Endothelial cell of umbilical vein (primary cell): ENCODE data around the gene CNTNAP2. TPM values are rescaled to one million over a fixed set of nuclear protein-coding genes. Genes with fewer than 3 reads are reported as not detected.

ENCODE experiments used
- BruUV-seq: library from RNA; stranded (reverse); fragments of 400-500 nt; replicated peaks from 2 replicates; lab custom pipeline; 2021; lab: Mats Ljungman, UMichigan
- CTCF ChIA-PET: fragments of 300-600, 350-600 bp; sonication (Branson Sonifier 250); formaldehyde crosslinking; loops from one replicate; lab custom pipeline; 2021; ENCODE audit warnings: antibody characterized with exemption, inconsistent platforms; lab: Charles Lee
- POLR2A ChIA-PET: fragments of 300-600, 350-600 bp; sonication (Branson Sonifier 250); formaldehyde crosslinking; loops from one replicate; lab custom pipeline; 2021; ENCODE audit warnings: antibody characterized with exemption, inconsistent platforms; lab: Charles Lee
- DNase-seq: peaks from one replicate; pipeline ENCODE4 v3.0.0-alpha.2; 2011; ENCODE audit warnings: low read depth, low spot score
- FAIRE-seq: peaks from 2 replicates; lab custom pipeline; 2011; peaks lifted over from hg19 to GRCh38; lab: Jason Lieb, UNC
- H2AFZ ChIP-seq: 2 replicates; pipeline ENCODE4 v1.6.0; 2012; ENCODE audit warnings: low read depth, low read length, control low read depth, inconsistent platforms
- H3K27ac ChIP-seq: 2 replicates; pipeline ENCODE4 v1.5.1; 2011; ENCODE audit warnings: low read depth, mild to moderate bottlenecking, control low read depth, low read length, moderate library complexity; ENCODE audit not compliant: insufficient read depth
- H3K27me3 ChIP-seq, 2 experiments: 2 replicates each; pipeline versions ENCODE4 v1.6.0 to v1.6.1; 2011; ENCODE audit warnings: low read length in 2 of 2, mixed read lengths in 1 of 2; ENCODE audit not compliant: control insufficient read depth in 2 of 2, insufficient read depth in 2 of 2
- H3K36me3 ChIP-seq, 2 experiments: 2 replicates in 1 of 2; 3 replicates in 1 of 2; pipeline ENCODE4 v1.5.1; 2011; ENCODE audit warnings: low read length in 2 of 2, mild to moderate bottlenecking in 1 of 2, moderate library complexity in 1 of 2; ENCODE audit not compliant: control insufficient read depth in 2 of 2, insufficient read depth in 2 of 2; ENCODE audit errors: extremely low read depth in 1 of 2
- H3K4me1 ChIP-seq: 3 replicates; pipeline ENCODE4 v1.5.1; 2011; ENCODE audit warnings: mild to moderate bottlenecking, low read length; ENCODE audit not compliant: control insufficient read depth, insufficient read depth; ENCODE audit errors: extremely low read depth
- H3K4me2 ChIP-seq: 2 replicates; pipeline ENCODE4 v1.6.1; 2011; ENCODE audit warnings: low read length, control low read depth, mixed read lengths; ENCODE audit not compliant: insufficient read depth
- H3K4me3 ChIP-seq, 3 experiments: fragments of 200-600 bp in 1 of 3; sonication (generic), shearing (Covaris generic) in 1 of 3; replicated peaks in 1 of 3; 2 replicates each; pipeline ENCODE4 v1.5.1; 2011 to 2016; ENCODE audit warnings: control low read depth in 3 of 3, low read length in 3 of 3, mild to moderate bottlenecking in 2 of 3, inconsistent platforms in 1 of 3, low read depth in 1 of 3, moderate library complexity in 1 of 3; ENCODE audit not compliant: insufficient read depth in 1 of 3
- H3K79me2 ChIP-seq: 2 replicates; pipeline ENCODE4 v1.6.0; 2012; ENCODE audit warnings: low read length, inconsistent platforms; ENCODE audit not compliant: control insufficient read depth, insufficient read depth
- H3K9ac ChIP-seq: replicated peaks from 2 replicates; pipeline ENCODE3; 2011; ENCODE audit warnings: low read length, control low read depth; ENCODE audit not compliant: insufficient read depth; ENCODE audit errors: extremely low read depth
- H3K9me1 ChIP-seq: replicated peaks from 3 replicates; pipeline ENCODE4 v1.6.0; 2011; ENCODE audit warnings: mild to moderate bottlenecking, low read length; ENCODE audit not compliant: control insufficient read depth, insufficient read depth; ENCODE audit errors: extremely low read depth
- H3K9me3 ChIP-seq: replicated peaks from 2 replicates; pipeline ENCODE4 v1.5.1; 2012; ENCODE audit warnings: low read length, inconsistent platforms; ENCODE audit not compliant: control insufficient read depth, insufficient read depth
- H4K20me1 ChIP-seq: replicated peaks from 2 replicates; pipeline ENCODE3; 2011; ENCODE audit warnings: mild to moderate bottlenecking, low read length; ENCODE audit not compliant: control insufficient read depth, insufficient read depth; ENCODE audit errors: extremely low read depth
- CTCF ChIP-seq, 2 donors: IDR thresholded peaks; 1 replicate in 1 of 2; 2 replicates in 1 of 2; pipeline ENCODE4 v1.5.1; 2011; ENCODE audit warnings: low read length in 2 of 2, mild to moderate bottlenecking in 2 of 2, moderate library complexity in 2 of 2, control low read depth in 1 of 2, inconsistent platforms in 1 of 2, low read depth in 1 of 2; ENCODE audit not compliant: insufficient read depth in 1 of 2; ENCODE audit errors: extremely low read depth in 1 of 2
- EZH2 ChIP-seq: IDR thresholded peaks from 2 replicates; pipeline ENCODE4 v1.6.1; 2012; ENCODE audit warnings: borderline replicate concordance, low read depth, mild to moderate bottlenecking, moderate library complexity, low read length, inconsistent platforms; ENCODE audit not compliant: severe bottlenecking
- FOS ChIP-seq: IDR thresholded peaks from 2 replicates; pipeline ENCODE4 v1.6.1; 2011; ENCODE audit warnings: mild to moderate bottlenecking, low read length, moderate library complexity, borderline replicate concordance; ENCODE audit not compliant: insufficient read depth
- GATA2 ChIP-seq: IDR thresholded peaks from 2 replicates; pipeline ENCODE4 v1.7.0; 2011; ENCODE audit warnings: low read depth, mild to moderate bottlenecking, moderate library complexity, mixed read lengths, low read length; ENCODE audit not compliant: insufficient read length, insufficient read depth
- JUN ChIP-seq: IDR thresholded peaks from 2 replicates; pipeline ENCODE4 v1.6.1; 2011; ENCODE audit warnings: borderline replicate concordance, low read depth; ENCODE audit not compliant: insufficient read length, insufficient read depth
- MYC ChIP-seq: IDR thresholded peaks from one replicate; pipeline ENCODE4 v1.6.1; 2011; ENCODE audit warnings: mild to moderate bottlenecking, low read depth, low read length
- POLR2A ChIP-seq: IDR thresholded peaks from 2 replicates; pipeline ENCODE4 v1.6.1; 2012; ENCODE audit warnings: low read depth, mild to moderate bottlenecking, control low read depth, low read length
- POLR2AphosphoS5 ChIP-seq: IDR thresholded peaks from 2 replicates; pipeline ENCODE4 v1.6.1; 2012; ENCODE audit warnings: low read depth, mild to moderate bottlenecking, control low read depth, low read length, moderate library complexity; ENCODE audit not compliant: insufficient read depth
- dilution Hi-C: fragments of 300-500 bp; cut with MboI; formaldehyde crosslinking; loops from one replicate; pipeline ENCODE4 v1.15.0; 2019; ENCODE audit warnings: low sequenced_read_pairs; ENCODE audit not compliant: extremely low pct_ligation_motif_present
- intact Hi-C: fragments of 100-400 bp; cut with micrococcal nuclease; formaldehyde crosslinking; loops from one replicate; pipeline ENCODE4 v1.10.0; 2022
- polyA plus RNA-seq, 4 experiments: library from polyadenylated mRNA; depleted of rRNA in 3 of 4; stranded (reverse) in 3 of 4; unstranded in 1 of 4; fragments of >200 nt; gene quantifications; 2 replicates each; pipeline versions ENCODE4 v1.2.1 to v1.2.3, GENCODE V29; 2011 to 2012; ENCODE audit warnings: missing spikeins in 1 of 4
- total RNA-seq: library from RNA; stranded (reverse); gene quantifications from 2 replicates; pipeline ENCODE4 v1.2.3, GENCODE V29; 2021
- TF ChIP-seq, protein P1 (sequence below): IDR thresholded peaks from 2 replicates; pipeline ENCODE4 v1.6.1; 2011; ENCODE audit not compliant: insufficient read depth, insufficient read length

The CNTNAP2 gene
- total and polyA plus RNA-seq, 2 donors (not counting 3 experiments of a cell fraction or from before 2014, with no cell fraction given) = not detected

GRCh38 chr7:148435715-148436114 is 2319.1 kb downstream of the CNTNAP2 start:
- Histone ChIP-seq H2AFZ (no peak overlapping the region), H3K9me1 (no peaks in the 10 kb centered on the region), H3K79me2 (no peaks in the 10 kb centered on the region), H3K9me3 (no peaks in the 10 kb centered on the region), H3K4me1 (no peaks in the 10 kb centered on the region), H3K4me3 (no peak overlapping the region), H3K36me3 (no peaks in the 10 kb centered on the region), H3K4me2 (no peak overlapping the region), H3K9ac (no peak overlapping the region), H4K20me1 (no peaks in the 10 kb centered on the region), H3K27me3 (no peaks in the 10 kb centered on the region), H3K27ac (no peak overlapping the region)
- ChIA-PET CTCF (no interaction called here), POLR2A (no interaction called here)
- FAIRE-seq (no peak), DNase-seq (no peak)
- no peak for TF ChIP-seq POLR2A
- TF ChIP-seq CTCF (IDR thresholded peaks at IDR 0.05; ENCODE audit: extremely low read depth in 1 of 2, insufficient read depth in 1 of 2, low read depth in 1 of 2, low read length in 2 of 2) = no peak
- BruUV-seq = no TSS peak
- intact Hi-C loops = no loop called here
- dilution Hi-C loops = no loop called here

DNA sequence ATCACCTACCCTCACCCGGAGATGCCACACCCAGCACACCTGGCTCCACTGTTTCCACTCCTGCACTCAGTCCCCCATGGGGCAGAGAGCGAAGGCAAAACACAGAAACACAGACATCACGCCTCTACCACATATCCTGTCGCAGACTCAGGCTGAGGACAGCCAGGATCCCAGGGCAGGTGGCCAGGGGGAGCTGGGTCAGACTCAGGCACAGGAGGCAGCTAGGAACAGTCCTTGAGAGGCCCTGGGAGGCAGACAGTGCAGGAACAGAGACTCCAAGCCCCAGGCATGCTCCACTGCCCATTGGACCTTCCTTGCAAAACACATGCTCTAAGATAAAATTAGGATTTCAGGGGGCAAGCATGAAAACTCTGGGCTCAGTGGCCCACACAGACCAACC is 2319.5 kb downstream of the CNTNAP2 start:
- Histone ChIP-seq H3K36me3 (no peaks in the 10 kb centered on the region), H3K4me3 (no peak overlapping the region), H3K27me3 (no peaks in the 10 kb centered on the region), H3K79me2 (no peaks in the 10 kb centered on the region), H4K20me1 (no peaks in the 10 kb centered on the region), H3K9me1 (no peaks in the 10 kb centered on the region), H3K9me3 (no peaks in the 10 kb centered on the region), H2AFZ (no peak overlapping the region), H3K9ac (no peak overlapping the region), H3K4me2 (no peak overlapping the region), H3K4me1 (no peaks in the 10 kb centered on the region), H3K27ac (no peak overlapping the region)
- dilution Hi-C loops (no loop called here), intact Hi-C loops (no loop called here)
- CTCF ChIA-PET = no interaction called here
- FAIRE-seq (no peak), DNase-seq (no peak)
- TF ChIP-seq MYC = no peak
- no peak for TF ChIP-seq JUN
- TF ChIP-seq GATA2 = no peak
- TF ChIP-seq POLR2AphosphoS5 = no peak
- no peak for TF ChIP-seq EZH2
- TF ChIP-seq FOS = no peak
- TF ChIP-seq, protein P1, sequence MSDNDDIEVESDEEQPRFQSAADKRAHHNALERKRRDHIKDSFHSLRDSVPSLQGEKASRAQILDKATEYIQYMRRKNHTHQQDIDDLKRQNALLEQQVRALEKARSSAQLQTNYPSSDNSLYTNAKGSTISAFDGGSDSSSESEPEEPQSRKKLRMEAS = no peak
- no peak for TF ChIP-seq CTCF (IDR thresholded peaks at IDR 0.05; ENCODE audit: extremely low read depth in 1 of 2, insufficient read depth in 1 of 2, low read depth in 1 of 2, low read length in 2 of 2)
- no peak for TF ChIP-seq POLR2A
- BruUV-seq = no TSS peak
- POLR2A ChIA-PET = no interaction called here
